Transverse colon (tissue), 3 donors: ENCODE results near the gene MRPL14.

ENCODE experiments used
- CTCF ChIP-seq, 5 experiments: fragments of 200-600 bp in 3 of 5; fragments of 450-650 bp in 2 of 5; sonication (generic) in 3 of 5; IDR thresholded peaks; 1 replicate in 2 of 5; 2 replicates in 3 of 5; pipeline ENCODE4 v1.5.1; 2016 to 2017; ENCODE audit warnings: antibody characterized with exemption in 5 of 5, inconsistent platforms in 3 of 5, mild to moderate bottlenecking in 2 of 5, moderate library complexity in 1 of 5
- EP300 ChIP-seq: sonication (generic); formaldehyde crosslinking; IDR thresholded peaks from one replicate; pipeline ENCODE4 v1.6.1; 2017; ENCODE audit warnings: antibody characterized with exemption, low read depth
- POLR2A ChIP-seq: fragments of 450-650 bp; IDR thresholded peaks from one replicate; pipeline ENCODE4 v1.6.1; 2016; ENCODE audit warnings: antibody characterized with exemption, mild to moderate bottlenecking, moderate library complexity

GRCh38 chr6:44117397-44118128 is 9.7 kb downstream of the MRPL14 start:
- TF ChIP-seq CTCF (IDR thresholded peaks at IDR 0.05) (no peak), POLR2A (no peak), EP300 (no peak)
